NB4 (cell line): ENCODE results near the gene TMCC1.
A peak's percentile ranks its signal among the peaks of the same experiment; 100 is the strongest.
"Not testable (repeated sequence)": the region's sequence is repeated elsewhere in the genome, so short reads cannot be mapped to it uniquely, and the experiment has no call there.

ENCODE experiments used
- DNase-seq: peaks from one replicate; pipeline ENCODE4 v3.0.0; 2010; ENCODE audit warnings: low read depth
- H3K4me3 ChIP-seq: one replicate; pipeline ENCODE4 v1.5.1; 2011; ENCODE audit warnings: mild to moderate bottlenecking, low read depth, low read length, moderate library complexity
- MYC ChIP-seq: IDR thresholded peaks from 2 replicates; pipeline ENCODE4 v1.6.1; 2011; ENCODE audit warnings: low read depth, low read length
- POLR2A ChIP-seq: IDR thresholded peaks from 2 replicates; pipeline ENCODE4 v1.6.1; 2011; ENCODE audit warnings: mild to moderate bottlenecking; ENCODE audit not compliant: insufficient read length; ENCODE audit errors: extremely low read depth
- TF ChIP-seq, protein P1 (sequence below): IDR thresholded peaks from one replicate; pipeline ENCODE4 v1.5.1; 2012; ENCODE audit warnings: low read depth, low read length
- TF ChIP-seq, protein P2 (sequence below): IDR thresholded peaks from 2 replicates; pipeline ENCODE4 v1.6.1; 2011; ENCODE audit warnings: low read depth, low read length

The TMCC1 gene

DNA sequence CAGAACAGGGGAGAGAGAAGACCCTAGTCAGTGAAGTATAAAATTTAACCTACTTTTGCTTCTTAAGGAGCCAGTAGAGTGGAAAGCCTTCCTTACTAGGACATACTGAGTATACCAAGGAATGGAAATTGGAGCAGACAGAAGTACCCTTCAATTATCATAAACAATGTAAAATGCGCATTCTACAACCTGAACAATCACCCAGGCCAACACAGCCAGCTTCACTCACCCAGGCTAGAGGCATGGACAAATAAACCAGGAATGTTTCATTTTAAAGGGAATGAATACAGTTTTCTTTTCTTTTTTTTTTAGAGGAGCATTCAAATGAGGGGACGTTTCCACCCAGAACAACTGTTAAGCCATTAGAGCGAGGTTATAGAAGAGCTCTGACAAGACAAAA, 245.1 kb downstream of the TMCC1 start:
- no peak for DNase-seq
- H3K4me3 ChIP-seq: no peak overlapping the region
- TF ChIP-seq, protein P1, sequence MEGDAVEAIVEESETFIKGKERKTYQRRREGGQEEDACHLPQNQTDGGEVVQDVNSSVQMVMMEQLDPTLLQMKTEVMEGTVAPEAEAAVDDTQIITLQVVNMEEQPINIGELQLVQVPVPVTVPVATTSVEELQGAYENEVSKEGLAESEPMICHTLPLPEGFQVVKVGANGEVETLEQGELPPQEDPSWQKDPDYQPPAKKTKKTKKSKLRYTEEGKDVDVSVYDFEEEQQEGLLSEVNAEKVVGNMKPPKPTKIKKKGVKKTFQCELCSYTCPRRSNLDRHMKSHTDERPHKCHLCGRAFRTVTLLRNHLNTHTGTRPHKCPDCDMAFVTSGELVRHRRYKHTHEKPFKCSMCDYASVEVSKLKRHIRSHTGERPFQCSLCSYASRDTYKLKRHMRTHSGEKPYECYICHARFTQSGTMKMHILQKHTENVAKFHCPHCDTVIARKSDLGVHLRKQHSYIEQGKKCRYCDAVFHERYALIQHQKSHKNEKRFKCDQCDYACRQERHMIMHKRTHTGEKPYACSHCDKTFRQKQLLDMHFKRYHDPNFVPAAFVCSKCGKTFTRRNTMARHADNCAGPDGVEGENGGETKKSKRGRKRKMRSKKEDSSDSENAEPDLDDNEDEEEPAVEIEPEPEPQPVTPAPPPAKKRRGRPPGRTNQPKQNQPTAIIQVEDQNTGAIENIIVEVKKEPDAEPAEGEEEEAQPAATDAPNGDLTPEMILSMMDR: no peak
- no peak for TF ChIP-seq MYC
- TF ChIP-seq POLR2A: no peak
- TF ChIP-seq, protein P2, sequence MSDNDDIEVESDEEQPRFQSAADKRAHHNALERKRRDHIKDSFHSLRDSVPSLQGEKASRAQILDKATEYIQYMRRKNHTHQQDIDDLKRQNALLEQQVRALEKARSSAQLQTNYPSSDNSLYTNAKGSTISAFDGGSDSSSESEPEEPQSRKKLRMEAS: no peak

DNA sequence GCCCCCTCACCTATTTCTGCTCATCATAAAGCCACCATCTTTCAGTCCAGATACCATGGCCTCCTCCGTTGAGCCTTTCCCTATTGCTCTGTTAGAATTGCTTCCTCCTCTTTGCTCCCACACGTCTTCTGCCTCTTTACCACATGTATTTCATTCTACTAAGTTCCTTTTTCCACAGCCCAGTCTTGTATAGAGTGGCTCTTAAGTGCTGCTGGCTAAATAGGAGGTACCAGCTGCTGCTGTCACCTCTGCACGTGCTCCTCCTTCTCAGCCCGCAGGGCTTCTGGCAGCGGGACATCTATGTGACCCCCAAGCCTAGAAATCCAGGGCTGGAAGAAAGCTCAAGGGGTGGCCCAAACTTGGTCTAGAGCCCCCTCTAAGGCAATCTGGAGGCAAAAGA, 248.2 kb downstream of the TMCC1 start:
- DNase-seq: peak; percentile 61
- TF ChIP-seq POLR2A: no peak
- peak; percentile 49; the same call in 1 of the 2 replicates for TF ChIP-seq MYC
- TF ChIP-seq, protein P2: peak; percentile 76
- TF ChIP-seq, protein P1: no peak
- no peak overlapping the region for H3K4me3 ChIP-seq

DNA sequence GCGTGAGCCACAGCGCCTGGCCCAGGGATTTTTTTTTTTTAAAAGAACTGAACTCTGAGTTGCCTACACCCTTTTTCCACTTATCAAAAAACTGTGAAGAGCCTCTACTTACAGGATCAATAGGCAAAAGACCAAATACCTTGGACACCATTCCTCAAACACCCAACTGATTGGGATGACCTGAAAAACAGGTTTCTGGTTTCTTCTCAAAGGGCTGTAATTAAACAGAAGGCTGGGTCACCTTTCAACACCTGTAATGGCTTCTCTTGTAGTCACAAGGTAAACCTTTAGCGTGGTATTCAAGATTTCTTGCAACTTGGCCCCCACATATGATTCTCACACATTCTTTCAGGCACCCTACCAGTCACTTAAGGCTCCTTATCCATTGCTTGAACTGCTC, 248.7 kb downstream of the TMCC1 start:
- DNase-seq: no peak
- no peak overlapping the region for H3K4me3 ChIP-seq
- TF ChIP-seq POLR2A (no peak), MYC (no peak)
- TF ChIP-seq, protein P2: no peak
- TF ChIP-seq, protein P1: no peak

DNA sequence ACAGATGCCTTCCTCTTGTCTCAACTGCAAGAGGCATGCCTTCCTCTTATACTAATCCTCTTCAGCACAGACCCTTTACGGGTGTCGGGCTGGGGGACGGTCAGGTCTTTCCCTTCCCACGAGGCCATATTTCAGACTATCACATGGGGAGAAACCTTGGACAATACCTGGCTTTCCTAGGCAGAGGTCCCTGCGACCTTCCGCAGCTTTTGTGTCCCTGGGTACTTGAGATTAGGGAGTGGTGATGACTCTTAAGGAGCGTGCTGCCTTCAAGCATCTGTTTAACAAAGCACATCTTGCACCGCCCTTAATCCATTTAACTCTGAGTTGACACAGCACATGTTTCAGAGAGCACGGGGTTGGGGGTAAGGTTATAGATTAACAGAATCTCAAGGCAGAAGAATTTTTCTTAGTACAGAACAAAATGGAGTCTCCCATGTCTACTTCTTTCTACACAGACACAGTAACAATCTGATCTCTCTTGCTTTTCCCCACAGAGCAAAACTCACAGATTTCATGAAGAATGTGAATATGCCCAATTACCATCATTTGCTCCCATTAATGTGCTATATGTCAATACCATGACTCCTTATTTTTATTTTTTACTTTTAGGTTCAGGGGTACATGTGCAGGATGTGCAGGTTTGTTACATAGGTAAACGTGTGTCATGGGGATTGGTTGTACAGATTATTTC, 251.8 kb downstream of the TMCC1 start:
- not testable (repeated sequence) for DNase-seq, H3K4me3 ChIP-seq

DNA sequence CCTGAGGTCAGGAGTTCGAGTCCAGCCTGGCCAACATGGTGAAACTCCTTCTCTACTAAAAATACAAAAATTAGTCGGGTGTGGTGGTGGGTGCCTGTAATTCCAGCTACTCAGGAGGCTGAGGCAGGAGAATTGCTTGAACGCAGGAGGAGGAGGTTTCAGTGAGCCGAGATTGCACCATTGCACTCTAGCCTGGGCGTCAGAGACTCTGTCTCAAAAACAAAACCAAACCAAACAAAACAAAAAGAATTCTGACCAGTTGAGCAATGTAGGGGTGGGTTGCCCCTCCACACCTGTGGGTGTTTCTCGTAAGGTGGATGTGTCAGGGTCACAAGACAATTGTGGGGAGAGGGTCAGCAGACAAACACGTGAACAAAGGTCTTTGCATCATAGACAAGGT, 252.5 kb downstream of the TMCC1 start:
- H3K4me3 ChIP-seq, DNase-seq: not testable (repeated sequence)

DNA sequence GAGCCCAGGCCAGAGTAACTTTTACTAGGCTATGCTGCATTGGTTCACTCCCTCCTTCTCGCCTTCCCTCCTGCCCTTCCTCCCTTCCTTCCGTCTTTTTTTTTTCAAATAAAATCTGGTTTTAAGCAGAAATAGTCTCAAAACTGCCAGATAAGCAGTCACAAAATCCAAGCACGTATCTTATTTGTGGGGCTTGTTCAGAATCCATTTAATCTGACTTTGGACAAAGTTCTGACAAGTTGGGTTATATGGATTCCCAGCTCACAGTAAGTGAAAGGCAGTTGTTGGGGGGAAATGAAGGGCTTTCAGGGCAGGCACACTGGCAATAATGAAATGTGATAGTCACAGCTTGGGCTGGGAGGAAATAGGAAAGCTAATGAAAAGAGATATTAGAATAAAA, 255.0 kb downstream of the TMCC1 start:
- no peak for DNase-seq
- no peak overlapping the region for H3K4me3 ChIP-seq
- no peak for TF ChIP-seq POLR2A
- no peak for TF ChIP-seq MYC
- TF ChIP-seq, protein P1: no peak
- TF ChIP-seq, protein P2: no peak

DNA sequence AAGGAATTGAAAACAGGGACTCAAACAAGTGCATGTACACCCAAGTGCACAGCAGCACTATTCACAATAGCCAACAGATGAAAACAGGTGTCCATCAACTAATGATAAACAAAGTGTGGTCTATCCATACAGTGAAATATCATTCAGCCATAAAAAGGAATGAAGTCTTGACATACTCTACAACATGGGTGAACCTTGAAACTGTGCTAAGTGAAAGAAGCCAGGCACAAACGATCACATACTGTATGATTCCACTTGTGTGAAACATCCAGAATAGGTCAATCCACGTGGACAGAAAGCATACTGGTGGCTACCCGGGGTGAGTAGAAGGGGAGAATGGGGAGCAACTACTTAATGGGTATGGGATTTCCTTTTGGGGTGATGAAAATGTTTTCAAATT, 257.4 kb downstream of the TMCC1 start:
- H3K4me3 ChIP-seq: no peak overlapping the region
- no peak for DNase-seq
- TF ChIP-seq, protein P2: no peak
- no peak for TF ChIP-seq POLR2A
- TF ChIP-seq MYC: no peak
- TF ChIP-seq, protein P1: no peak
